Breast epithelium (tissue), 4 donors: ENCODE results near the gene C6orf47. TPM values are rescaled to one million over a fixed set of nuclear protein-coding genes. Genes with fewer than 3 reads are reported as not detected.

Experiments
- DNase-seq, 2 donors: peaks; one replicate each; pipeline ENCODE4 v3.0.0-alpha.2; 2019; ENCODE audit warnings: low spot score in 2 of 2
- H3K27ac ChIP-seq, 2 donors: fragments of 200-600 bp; sonication (generic) in 1 of 2; one replicate each; pipeline ENCODE4 v1.5.1; 2016 to 2019; ENCODE audit warnings: mild to moderate bottlenecking in 1 of 2
- H3K27me3 ChIP-seq, 2 donors: fragments of 200-600 bp; sonication (generic) in 1 of 2; one replicate each; pipeline versions ENCODE4 v1.5.1 to v1.6.0; 2017 to 2019; ENCODE audit warnings: control low read depth in 1 of 2, mild to moderate bottlenecking in 1 of 2
- H3K36me3 ChIP-seq: fragments of 200-600 bp; one replicate; pipeline ENCODE4 v1.5.1; 2019
- H3K4me1 ChIP-seq, 2 donors: fragments of 200-600 bp; sonication (generic); one replicate each; pipeline ENCODE4 v1.5.1; 2016 to 2019; ENCODE audit warnings: control low read depth in 1 of 2
- H3K4me3 ChIP-seq, 3 donors: fragments of 200-600 bp; sonication (generic); 1 replicate in 2 of 3; 2 replicates in 1 of 3; pipeline ENCODE4 v1.5.1; 2016 to 2019; ENCODE audit warnings: mild to moderate bottlenecking in 3 of 3, moderate library complexity in 2 of 3
- H3K9me3 ChIP-seq, 2 donors: fragments of 200-600 bp; sonication (generic) in 1 of 2; one replicate each; pipeline ENCODE4 v1.5.1; 2016 to 2019; ENCODE audit warnings: control low read depth in 1 of 2
- POLR2A ChIP-seq: fragments of 450-650 bp; IDR thresholded peaks from one replicate; pipeline ENCODE4 v1.6.1; 2016; ENCODE audit warnings: antibody characterized with exemption, mild to moderate bottlenecking, moderate library complexity
- POLR2AphosphoS5 ChIP-seq, 3 donors: sonication (generic); formaldehyde crosslinking; IDR thresholded peaks; one replicate each; pipeline ENCODE4 v1.6.1; 2017; ENCODE audit warnings: antibody characterized with exemption in 3 of 3
- intact Hi-C: fragments of 100-400 bp; cut with DNase I; formaldehyde crosslinking; loops from one replicate; pipeline ENCODE4 v1.15.1; 2023; ENCODE audit warnings: low total_unique reads
- total RNA-seq, 3 donors: library from RNA; depleted of rRNA; stranded (reverse); fragments of >200 nt; gene quantifications; one replicate each; pipeline ENCODE4 v1.1.0, GENCODE V29; 2016
- TF ChIP-seq, protein P1 (sequence below), 3 donors: fragments of 450-650 bp; IDR thresholded peaks; one replicate each; pipeline ENCODE4 v1.5.1; 2016 to 2017; ENCODE audit warnings: antibody characterized with exemption in 3 of 3, mild to moderate bottlenecking in 3 of 3, moderate library complexity in 3 of 3

The C6orf47 gene
- total RNA-seq, 3 donors from 2014 or later = 20.3 to 27.4 (median 24.8) TPM

DNA sequence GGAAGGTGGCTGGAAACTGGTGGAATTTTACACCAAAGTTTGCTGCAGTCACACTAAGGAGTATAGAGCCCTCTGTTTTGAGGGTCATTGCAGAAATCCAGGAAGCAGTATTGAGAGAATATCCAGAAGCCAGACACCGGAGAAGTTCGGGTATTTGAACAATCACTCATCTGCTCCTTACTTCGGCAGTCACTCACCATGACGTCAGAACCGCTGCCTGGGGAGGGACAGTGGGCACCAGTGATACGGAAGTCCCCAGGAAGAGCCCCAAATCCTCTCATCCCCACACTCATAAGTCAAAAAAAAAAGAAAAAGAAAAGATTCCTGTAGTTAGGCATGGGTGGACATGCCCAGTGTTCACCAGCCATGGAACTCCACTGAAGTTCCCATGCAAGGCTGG is 16.3 kb upstream of the C6orf47 start:
- no peaks in the 10 kb centered on the region for H3K27me3 ChIP-seq
- no peaks in the 10 kb centered on the region for H3K4me1 ChIP-seq
- H3K27ac ChIP-seq = no peak overlapping the region
- TF ChIP-seq POLR2AphosphoS5 (IDR thresholded peaks at IDR 0.05) = no peak
- TF ChIP-seq, protein P1, sequence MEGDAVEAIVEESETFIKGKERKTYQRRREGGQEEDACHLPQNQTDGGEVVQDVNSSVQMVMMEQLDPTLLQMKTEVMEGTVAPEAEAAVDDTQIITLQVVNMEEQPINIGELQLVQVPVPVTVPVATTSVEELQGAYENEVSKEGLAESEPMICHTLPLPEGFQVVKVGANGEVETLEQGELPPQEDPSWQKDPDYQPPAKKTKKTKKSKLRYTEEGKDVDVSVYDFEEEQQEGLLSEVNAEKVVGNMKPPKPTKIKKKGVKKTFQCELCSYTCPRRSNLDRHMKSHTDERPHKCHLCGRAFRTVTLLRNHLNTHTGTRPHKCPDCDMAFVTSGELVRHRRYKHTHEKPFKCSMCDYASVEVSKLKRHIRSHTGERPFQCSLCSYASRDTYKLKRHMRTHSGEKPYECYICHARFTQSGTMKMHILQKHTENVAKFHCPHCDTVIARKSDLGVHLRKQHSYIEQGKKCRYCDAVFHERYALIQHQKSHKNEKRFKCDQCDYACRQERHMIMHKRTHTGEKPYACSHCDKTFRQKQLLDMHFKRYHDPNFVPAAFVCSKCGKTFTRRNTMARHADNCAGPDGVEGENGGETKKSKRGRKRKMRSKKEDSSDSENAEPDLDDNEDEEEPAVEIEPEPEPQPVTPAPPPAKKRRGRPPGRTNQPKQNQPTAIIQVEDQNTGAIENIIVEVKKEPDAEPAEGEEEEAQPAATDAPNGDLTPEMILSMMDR (IDR thresholded peaks at IDR 0.05) = no peak
- no peak for TF ChIP-seq POLR2A
- H3K4me3 ChIP-seq = no peak overlapping the region
- intact Hi-C loops = no loop called here
- no peak for DNase-seq
- no peaks in the 10 kb centered on the region for H3K36me3 ChIP-seq
- H3K9me3 ChIP-seq = no peaks in the 10 kb centered on the region

DNA sequence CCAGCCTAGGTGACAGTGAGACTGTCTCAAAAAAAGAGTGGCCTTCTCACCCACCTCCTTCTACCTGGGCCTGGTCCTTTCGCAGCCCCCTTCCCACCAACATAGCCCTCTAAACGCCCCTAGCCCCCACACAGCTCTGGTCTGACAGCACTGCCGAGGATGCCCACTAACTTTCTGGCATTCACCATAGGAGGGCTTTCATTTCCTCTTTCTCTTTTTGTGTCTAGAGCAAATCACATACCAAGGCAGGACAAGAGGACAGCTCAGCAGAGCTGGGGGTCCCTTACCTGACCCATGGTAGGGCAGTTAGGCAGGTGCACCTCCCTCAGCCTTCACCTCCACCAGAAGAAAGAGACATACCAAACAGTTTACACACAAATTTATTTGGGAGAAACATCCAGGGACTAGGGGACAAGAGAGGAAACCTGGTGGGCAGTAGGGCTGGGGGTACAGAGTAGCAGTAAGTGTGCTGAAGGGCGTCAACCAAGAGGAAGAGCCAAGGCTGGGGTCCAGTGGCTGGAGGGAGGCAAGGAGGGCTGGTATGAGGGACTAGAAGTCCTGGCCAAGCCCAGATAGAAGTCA is 15.8 kb upstream of the C6orf47 start:
- H3K36me3 ChIP-seq = no peaks in the 10 kb centered on the region
- intact Hi-C loops = no loop called here

DNA sequence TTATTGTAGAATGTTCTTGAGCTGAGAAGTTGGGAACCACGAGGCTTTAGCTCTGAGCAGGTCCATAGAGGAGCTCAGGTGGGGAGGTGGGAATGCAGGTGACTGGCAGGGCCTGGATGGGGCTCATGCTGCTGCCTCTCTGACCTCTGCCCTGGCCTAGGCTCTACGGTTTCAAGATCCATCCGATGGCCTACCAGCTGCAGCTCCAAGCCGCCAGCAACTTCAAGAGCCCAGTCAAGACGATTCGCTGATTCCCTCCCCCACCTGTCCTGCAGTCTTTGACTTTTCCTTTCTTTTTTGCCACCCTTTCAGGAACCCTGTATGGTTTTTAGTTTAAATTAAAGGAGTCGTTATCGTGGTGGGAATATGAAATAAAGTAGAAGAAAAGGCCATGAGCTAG is 9.1 kb upstream of the C6orf47 start, which contains the start of gene LY6G5B:
LY6G5B (plus strand) TSS at position 301 of the 400 bp plus-strand sequence. CDS start 975 bp downstream, outside the sequence.
- TF ChIP-seq POLR2A (no peak), POLR2AphosphoS5 (IDR thresholded peaks at IDR 0.05) (no peak)
- TF ChIP-seq, protein P1 (IDR thresholded peaks at IDR 0.05) = no peak
- Histone ChIP-seq H3K4me3 (no peak within 1 kb of the TSS), H3K27ac (no peak within 1 kb of the TSS), H3K36me3 (no peaks in the 10 kb centered on the region), H3K4me1 (peaks cover 7 to 12% of the 10 kb centered on the region in 2 donors), H3K9me3 (no peaks in the 10 kb centered on the region), H3K27me3 (no peaks in the 10 kb centered on the region)
- intact Hi-C loops = no loop called here
- no peak for DNase-seq

More for the DNA sequence above, 15.8 kb upstream of the C6orf47 start:
- no peaks in the 10 kb centered on the region for H3K27me3 ChIP-seq
- H3K4me3 ChIP-seq = no peak overlapping the region
- no peaks in the 10 kb centered on the region for H3K9me3 ChIP-seq
- TF ChIP-seq POLR2A (no peak), POLR2AphosphoS5 (IDR thresholded peaks at IDR 0.05) (no peak)
- TF ChIP-seq, protein P1 (IDR thresholded peaks at IDR 0.05) = no peak
- no peaks in the 10 kb centered on the region for H3K4me1 ChIP-seq
- no peak for DNase-seq
- no peak overlapping the region for H3K27ac ChIP-seq

DNA sequence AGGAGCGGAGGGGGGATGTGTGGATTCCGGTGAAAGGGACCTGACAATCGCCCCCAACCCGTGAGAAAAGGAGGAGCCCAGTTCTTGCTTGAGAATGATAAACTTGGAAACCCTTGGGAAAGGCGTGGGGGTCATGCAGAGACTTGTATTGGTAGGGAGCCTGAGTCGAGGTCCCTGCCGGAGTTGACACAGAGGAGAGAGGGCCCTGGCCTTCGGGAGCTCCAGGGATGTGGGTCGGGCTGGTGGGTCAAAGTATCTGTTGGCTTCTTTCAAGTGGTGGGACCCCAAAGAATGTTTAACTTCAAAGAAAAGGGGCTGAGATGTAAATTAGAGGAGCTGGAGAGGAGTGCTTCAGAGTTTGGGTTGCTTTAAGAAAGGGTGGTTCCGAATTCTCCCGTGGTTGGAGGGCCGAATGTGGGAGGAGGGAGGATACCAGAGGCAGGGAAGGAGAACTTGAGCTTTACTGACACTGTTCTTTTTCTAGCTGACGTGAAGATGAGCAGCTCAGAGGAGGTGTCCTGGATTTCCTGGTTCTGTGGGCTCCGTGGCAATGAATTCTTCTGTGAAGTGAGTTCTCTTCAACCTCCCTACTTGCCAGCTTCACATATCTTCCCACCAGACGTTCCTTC is 5.9 kb upstream of the C6orf47 start:
- intact Hi-C loops = no loop called here
- Histone ChIP-seq H3K9me3 (no peaks in the 10 kb centered on the region), H3K27me3 (no peaks in the 10 kb centered on the region), H3K4me1 (peaks cover 10 to 25% of the 10 kb centered on the region in 2 donors), H3K27ac (peak overlapping the region; percentile 97 to 98), H3K4me3 (peak overlapping the region; percentile 65 to 87 (median 76)), H3K36me3 (no peaks in the 10 kb centered on the region)
- TF ChIP-seq, protein P1 (IDR thresholded peaks at IDR 0.05) = no peak
- no peak for DNase-seq
